HK-2 (cell line): ENCODE data around the gene ZNF273.
"Not testable (repeated sequence)": the region's sequence is repeated elsewhere in the genome, so short reads cannot be mapped to it uniquely, and the experiment has no call there.

ENCODE experiments used
- DNase-seq: peaks from one replicate; pipeline ENCODE4 v3.0.0-alpha.2; 2018; ENCODE audit not compliant: unreplicated experiment

Gene ZNF273

DNA sequence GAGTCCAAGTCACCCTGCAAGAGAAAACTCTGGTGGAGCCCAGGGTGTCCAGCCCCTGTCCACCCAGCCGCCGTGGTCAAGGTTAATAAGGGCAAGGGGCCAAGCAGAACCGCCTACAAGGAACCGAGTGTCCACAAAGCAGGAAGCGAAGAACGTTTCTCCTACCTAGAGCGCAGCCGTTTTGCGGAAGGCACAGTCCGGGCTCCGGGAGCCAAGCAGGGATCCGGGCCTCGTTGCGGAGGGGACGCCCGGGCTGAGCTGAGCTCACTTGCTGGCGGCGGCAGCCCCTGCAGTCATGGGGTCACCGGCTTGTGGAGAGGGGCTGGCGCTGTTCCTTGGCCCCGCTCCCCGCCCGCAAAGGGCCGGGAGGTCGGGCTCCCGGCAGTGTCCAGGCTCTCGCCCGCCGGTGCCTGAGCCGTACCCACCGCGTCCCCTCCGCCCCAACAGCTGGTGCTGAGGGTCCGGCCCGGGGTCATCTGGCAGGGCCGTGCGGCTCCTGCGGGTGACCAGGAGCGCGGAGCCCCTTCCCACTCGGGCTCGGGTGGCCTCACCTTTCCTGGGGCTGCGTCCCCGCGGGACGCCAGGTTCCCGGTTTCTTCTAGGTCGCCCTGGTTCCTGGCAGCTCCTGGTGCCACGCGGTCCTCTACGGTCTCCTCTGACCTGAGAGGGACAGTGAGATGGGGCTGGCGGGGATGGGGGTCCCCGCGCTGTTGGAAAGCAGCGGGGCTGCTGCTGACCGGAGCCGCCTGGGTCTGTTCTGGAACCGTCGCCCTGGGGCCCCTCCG, 14.0 kb upstream of the ZNF273 start:
- DNase-seq = no peak

DNA sequence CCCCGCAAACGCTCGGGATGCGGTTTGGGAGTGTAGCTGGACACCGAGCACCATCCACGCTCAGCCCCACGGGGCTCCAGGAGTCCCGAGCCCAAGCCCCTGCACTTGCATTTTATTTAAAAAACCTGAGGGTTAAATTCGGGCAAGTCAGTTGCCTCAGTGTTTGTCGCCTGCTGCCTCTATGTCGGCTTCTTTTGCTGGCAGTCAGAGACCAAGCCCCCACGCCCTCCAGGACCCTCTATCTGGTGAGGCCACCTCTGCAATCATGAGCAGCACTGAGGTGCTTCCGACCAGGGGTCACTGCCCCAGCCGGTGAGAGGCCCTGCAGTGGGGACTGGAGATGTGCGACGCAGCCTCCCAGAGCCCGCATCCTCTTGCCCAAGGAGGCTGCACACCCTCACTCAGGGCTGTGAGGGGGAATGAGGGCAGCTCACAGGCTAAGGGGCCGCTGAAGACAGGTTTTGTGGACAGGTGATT, 13.3 kb upstream of the ZNF273 start:
- no peak for DNase-seq

DNA sequence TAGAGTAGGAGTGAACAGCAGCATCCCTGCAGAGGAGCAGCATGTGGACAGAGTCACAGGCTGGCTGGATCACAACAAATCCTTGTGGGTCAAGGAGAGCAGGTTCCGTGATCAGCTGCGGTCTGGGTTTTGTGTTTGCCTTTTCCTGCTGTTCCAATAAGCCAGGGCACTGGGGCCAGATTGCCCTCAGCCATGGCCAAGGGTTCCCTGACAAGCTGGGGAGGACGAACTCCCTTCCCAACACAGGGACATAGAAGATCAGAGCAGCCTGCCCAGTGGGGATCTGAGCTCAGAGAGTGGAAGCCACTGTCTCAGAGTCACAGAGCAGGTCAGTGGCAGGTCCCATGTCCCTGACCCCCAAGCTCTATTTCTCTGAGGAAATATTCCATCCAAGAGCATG, 12.8 kb upstream of the ZNF273 start:
- not testable (repeated sequence) for DNase-seq

DNA sequence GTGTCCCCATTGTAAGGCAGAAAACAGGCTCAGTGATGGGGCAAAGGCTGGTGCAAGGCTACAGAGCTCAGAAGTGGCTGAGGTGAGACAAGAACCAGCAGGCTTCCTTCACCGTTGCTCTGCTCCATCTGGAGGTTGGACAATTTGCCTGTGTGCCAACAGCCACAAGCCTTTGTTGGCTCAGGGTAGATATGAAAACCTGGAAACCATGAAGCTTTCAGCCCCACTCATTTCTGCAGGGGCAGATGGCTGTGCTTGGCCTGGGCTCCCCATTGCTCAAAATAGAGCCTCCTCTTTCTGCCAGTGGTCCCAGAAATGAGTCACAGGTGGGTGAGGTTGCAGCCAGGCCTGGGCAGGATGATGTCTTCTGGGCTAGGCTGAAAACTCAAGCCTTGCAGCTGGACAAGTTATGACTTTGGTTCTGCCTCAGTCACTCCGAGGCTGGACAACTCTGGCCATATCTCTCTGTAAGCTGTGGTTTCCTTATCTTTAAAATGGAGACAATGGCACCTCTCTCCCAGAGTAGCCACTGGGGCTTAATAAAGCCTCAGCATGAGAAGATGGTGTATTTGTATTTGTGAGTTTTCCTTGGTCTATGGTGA, 12.2 kb upstream of the ZNF273 start:
- no peak for DNase-seq

DNA sequence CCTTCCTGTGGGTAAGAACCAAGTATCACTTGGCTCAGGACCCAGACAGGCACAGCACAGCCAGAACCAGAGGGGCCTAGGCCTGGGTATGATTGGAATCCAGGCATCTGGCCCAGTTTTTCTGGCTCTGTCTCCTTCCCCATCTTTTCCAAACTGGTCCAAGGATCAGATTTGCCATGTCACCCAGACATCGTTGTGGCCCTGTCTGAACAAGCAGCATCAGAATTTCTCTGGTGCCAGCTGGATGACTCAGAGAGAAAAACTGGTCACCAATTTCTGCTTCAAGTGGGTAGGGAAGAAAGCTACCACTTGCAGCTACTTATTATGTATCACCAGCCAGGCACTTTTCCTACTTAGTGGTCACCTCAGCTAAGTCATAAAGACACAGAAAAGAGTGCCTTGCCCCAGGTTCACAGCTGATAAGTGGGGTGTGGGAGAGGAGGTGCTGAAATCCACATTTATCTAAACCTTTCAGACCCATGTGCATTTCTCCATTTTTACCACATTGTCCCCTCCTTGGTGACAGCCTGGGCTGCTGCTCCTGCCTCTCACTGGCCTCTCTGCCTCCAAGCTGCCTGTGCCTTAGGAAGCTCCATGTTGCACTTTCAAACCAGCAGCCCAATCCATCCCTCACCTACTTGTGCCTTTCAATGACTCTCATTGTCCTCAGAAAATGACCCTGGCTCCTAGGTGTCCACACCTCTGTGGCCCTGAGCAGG, 11.6 kb upstream of the ZNF273 start:
- DNase-seq = not testable (repeated sequence)

DNA sequence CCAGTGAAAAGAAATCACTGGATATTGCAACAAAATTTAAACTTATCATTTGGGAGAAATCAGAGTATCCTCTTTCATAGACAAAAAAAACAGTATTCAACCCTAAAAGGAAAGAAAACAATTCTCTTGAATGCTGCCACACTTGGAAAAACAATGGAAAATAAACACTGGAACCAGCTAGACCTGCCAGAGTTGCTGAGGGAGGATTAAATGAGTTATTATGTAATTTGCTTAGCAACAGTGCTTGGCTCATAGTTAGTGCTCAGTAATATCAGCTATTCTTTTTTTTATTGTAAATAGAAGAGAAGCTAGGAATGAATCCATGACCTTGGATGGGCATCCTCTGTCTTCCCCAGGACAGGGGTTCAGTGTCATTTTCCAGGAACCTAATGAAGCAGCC, 11.0 kb upstream of the ZNF273 start:
- DNase-seq = no peak

DNA sequence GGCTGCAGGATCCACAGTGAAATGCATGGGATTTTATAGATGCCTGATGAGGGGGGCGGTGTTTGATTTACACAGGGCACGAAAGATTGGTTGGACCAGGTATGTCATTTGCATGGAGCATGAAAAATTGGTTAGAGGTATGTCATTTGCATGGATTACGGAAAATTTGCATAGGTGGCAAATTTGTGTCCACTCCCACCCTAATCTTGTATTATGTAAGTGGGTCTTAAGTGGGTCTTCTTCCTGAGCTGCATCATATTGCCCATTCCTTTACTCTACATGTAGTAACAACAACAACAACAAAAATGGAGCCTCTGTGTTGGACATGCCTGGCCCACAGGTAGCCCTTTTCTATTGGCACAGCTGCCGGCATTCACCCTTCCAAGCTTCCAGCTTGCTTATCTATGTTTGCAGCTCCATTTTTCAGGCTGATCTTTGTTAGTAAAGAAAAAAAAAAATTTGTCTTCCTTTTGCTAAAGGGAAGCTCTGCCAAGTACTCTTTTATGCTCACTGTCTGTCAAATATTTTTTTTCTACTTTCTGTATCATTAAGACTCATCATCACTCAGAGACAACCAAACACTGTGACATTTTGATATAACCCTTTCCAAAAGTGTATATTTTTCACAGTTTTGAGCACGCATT, 10.3 kb upstream of the ZNF273 start:
- no peak for DNase-seq

DNA sequence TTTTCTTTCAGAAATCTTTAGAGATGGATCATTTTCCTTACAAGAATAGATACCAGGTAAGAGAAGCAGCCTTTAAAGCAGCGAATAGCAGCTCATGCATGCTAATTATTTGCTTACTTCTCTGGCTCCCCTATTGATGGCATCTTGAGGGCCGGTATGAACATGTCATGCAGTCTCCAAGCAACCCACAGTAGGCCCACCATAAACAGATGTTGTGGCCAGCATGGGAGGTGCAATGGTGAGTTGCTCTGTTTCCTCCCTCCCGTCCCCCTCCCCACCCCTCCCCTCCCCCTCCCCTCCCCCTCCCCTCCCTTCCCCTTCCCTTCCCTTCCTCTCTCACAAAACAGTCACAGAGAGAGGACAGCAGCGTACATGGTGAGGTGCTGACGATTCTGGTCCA, 9.7 kb upstream of the ZNF273 start:
- DNase-seq = no peak

DNA sequence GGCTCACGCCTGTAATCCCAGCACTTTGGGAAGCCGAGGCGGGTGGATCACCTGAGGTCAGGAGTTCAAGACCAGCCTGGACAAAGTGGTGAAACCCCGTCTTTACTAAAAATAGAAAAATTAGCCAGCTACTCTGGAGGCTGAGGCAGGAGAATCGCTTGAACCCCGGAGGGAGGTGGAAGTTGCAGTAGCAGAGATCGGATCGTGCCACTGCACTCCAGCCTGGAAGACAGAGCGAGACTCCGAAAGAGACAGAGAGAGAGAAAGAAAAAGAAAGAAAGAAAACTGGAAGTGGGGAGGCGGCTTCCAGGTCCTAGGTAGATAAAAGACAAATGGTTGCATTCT, 640 bp upstream of the ZNF273 start:
- DNase-seq = not testable (repeated sequence)

DNA sequence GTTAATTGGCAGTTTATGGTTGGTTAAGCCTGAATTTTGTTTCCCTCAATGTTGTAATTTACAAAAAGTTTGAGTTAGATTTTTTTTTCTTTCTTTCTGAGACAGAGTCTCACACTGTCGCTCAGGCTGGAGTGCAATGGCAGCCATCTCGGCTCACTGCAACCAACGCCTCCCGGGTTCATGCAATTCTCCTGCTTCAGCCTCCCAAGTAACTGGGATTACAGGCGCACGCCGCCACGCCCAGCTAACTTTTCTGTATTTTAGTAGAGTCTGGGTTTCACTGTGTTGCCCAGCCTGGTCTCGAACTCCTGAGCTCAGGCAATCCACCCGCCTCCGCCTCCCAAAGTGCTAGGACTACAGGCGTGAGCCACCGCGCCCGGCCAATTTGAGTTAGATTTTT, 935 bp downstream of the ZNF273 start:
- DNase-seq = no peak

DNA sequence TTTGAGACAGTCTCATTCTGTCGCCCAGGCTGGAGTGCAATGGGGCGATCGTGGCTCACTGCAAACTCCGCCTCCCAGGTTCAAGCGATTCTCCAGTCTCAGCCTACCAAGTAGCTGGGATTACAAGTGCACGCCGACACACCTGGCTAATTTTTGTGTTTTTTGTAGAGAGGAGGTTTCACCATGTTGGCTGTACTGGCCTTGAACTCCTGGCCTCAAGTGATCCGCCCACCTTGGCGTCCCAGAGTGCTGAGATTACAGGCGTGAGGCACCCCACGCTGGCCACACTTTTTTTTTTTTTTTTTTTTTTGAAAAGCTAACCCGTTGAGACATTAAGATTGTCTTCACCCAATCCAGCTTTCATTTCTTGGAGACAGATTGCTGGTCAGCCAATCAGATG, 2.1 kb downstream of the ZNF273 start:
- no peak for DNase-seq

DNA sequence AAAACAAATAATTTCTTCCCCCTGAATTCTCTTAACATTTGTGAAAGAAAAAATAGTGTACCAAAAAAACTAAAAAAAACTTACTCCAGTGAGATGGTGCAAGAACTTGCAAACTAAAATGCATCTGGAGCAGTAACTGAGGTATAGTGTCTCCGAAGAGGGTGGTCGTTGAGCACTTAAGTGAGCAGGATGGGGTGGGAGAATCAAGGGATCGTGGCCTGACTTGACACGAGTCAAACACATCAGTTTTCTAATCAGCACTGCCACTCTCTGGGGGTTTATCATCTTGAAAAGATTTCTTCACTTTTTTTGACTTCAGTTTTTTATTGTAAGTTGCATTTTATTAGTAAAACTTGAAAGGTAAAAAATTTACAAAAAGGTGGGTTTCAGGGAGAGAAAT, 2.5 kb downstream of the ZNF273 start:
- DNase-seq = no peak

DNA sequence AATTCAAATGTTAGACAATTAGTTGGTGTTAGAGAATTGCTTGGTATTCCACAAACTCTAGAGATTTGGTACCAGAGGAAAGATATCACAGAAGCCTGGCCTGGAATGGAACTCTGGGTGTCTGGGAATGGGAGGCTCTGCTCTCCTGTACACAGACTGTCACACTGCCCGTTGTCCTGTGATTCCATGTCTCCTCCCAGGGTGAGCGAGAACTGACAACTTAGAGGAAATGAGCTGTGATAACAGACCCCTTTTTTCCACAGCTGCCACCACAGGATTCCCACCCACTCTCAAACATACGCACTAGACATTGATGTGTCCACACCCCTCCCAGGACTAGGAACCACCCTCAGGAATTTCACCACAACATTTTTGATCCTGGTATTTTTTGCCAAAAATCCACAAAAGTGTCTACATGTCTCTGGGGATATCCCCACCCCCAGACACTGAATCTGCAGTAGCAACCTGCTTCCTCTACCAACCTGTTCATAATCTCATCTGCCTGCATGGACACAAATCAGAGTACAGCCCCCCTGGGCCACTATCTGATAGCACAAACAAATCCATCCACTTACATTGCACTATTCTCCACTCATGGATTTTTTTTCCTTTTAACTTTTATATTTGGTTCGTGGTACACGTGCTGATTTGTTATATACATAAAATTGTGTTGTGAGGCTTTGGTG, 4.7 kb downstream of the ZNF273 start:
- DNase-seq = no peak

DNA sequence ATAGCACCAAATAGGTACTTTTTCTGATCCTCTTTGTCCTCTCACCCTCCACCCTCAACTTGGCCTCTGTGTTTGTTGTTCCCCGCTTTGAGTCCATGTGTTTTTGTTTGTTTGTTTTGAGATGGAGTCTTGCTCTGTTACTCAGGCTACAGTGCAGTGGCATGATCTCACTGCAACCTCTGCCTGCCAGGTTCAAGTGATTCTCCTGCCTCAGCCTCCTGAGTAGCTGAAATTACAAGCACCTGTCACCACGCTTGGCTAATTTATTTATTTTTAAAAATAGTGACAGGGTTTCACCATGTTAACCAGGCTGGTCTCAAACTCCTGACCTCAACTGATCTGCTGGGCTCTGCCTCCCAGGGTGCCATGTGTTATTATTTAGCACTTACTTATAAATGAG, 5.3 kb downstream of the ZNF273 start:
- no peak for DNase-seq

DNA sequence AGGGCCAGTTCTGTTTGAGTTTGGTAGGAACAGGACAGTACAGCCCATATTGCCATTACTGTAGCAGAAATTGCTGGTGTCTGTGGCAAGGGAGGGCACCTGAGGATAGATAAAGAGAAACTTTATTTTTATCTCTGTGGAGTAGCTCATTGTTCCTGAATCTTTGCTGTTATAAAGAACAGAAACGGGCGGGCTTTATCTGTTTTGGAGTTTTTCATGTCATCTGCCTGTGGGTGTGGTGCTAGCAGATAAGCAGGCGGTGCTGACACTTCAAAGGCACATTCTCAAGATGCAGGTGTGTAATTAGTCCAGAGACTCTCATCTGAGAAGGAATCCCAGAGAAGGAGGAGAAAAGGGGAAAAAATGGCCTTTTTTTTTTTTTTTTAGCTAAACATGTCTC, 11.5 kb downstream of the ZNF273 start:
- no peak for DNase-seq

DNA sequence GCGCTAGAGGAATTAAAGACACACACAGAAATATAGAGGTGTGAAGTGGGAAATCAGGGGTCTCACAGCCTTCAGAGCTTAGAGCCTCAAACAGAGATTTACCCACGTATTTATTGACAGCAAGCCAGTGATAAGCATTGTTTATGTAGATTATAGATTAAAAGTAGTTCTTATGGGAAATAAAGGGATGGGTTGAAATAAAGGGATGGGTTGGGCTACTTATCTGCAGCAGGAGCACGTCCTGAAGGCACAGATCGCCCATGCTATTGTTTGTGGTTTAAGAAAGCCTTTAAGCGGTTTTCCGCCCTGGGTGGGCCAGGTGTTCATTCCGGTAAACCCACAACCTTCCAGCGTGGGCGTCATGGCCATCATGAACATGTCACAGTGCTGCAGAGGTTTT, 12.2 kb downstream of the ZNF273 start:
- DNase-seq = not testable (repeated sequence)

DNA sequence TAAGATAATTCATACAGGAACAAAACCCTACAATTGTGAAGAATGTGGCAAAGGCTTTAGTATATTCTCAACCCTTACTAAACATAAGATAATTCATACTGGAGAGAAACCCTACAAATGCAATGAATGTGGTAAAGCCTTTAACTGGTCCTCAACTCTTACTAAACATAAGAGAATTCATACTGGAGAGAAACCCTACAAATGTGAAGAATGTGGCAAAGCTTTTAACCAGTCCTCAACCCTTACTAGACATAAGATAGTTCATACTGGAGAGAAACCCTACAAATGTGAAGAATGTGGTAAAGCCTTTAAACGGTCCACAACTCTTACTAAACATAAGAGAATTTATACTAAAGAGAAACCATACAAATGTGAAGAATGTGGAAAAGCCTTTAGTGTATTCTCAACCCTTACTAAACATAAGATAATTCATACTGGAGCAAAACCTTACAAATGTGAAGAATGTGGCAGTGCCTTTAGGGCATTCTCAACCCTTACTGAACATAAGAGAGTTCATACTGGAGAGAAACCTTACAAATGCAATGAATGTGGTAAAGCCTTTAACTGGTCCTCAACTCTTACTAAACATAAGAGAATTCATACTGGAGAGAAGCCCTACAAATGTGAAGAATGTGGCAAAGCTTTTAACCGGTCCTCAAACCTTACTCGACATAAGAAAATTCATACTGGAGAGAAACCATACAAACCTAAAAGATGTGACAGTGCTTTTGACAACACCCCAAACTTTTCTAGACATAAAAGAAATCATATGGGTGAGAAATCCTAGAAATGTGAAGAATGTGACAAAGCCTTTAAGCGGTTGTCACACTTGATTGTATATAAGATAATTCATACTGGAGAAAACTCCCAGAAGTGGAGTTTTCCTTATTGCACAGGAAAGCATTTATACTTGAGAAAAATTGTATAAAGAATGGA, 25.4 kb downstream of the ZNF273 start:
- DNase-seq = not testable (repeated sequence)

DNA sequence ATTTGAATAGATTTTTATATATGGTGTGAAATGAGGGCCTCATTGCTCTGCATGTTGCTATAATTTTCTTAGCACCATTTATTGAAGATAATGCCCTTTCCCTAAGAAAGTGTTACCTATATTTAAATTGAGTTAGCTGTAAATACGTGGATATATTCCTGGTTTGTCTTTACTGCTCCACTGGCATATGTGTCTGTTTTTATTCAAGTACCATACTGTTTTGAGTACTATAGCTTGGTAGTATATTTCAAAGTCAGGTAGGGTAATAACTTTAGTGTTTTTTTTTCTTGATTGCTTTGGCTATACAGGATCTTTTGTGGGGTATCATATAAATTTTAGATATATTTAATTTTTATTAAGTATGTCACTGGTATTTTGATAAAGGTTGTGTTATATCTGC, 31.4 kb downstream of the ZNF273 start:
- no peak for DNase-seq

DNA sequence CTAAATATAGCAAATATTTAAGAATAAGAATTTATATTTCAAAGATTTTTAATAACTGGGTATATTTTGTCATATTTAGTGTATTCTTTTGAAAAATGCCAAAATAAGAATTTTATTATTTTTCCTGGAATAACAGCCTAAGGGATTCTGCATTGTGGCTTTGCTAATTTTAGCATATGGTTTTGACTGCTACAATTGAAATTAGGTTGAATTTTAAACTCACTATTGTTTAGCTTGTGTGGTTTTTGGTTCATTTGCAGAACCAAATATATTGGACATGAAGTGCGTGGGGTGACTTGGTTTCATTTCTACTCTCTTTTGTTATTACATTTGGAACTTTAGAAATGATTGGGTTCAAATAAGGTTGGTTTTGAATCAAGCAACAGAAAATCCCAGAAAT, 35.5 kb downstream of the ZNF273 start:
- DNase-seq = no peak

DNA sequence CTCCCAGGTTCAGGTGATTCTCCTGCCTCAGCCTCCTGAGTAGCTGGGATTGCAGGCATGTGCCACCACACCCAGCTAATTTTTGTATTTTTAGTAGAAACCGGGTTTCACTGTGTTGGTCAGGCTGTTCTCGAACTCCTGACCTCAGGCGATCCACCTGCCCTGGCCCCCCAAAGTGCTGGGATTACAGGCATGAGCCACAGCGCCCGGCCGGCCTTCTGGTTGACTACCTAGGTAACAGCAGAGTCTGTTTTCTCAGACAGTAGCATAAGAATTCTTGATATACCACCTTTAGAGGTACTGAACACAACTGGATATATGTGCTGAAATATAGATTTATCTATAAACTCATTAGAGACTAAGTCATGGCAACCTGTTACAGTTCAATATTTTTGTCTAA, 36.9 kb downstream of the ZNF273 start:
- DNase-seq = not testable (repeated sequence)
